GM18517 (cell line): ENCODE data around the gene RAD51.
A peak's percentile ranks its signal among the peaks of the same experiment; 100 is the strongest.

Source experiments
- ATAC-seq: cut with Tn5 transposase; IDR thresholded peaks from one replicate; pipeline ENCODE4 v1.9.1; 2021; ENCODE audit warnings: mild to moderate bottlenecking, moderate library complexity; ENCODE audit not compliant: unreplicated experiment

The RAD51 gene

GRCh38 chr15:40759961-40760360, 65.0 kb downstream of the RAD51 start:
- no peak for ATAC-seq

- no peak for ATAC-seq
Observed at GRCh38 chr15:40762919-40763800, 68.2 kb downstream of the RAD51 start.

GRCh38 chr15:40763801-40764628, 69.0 kb downstream of the RAD51 start, which contains the start of gene GCHFR:
GCHFR (plus strand) TSS chr15:40764068; CDS start chr15:40764181, 113 bp downstream.
- peak; percentile 41 for ATAC-seq

GRCh38 chr15:40764629-40765103, 69.7 kb downstream of the RAD51 start:
- no peak for ATAC-seq

DNA sequence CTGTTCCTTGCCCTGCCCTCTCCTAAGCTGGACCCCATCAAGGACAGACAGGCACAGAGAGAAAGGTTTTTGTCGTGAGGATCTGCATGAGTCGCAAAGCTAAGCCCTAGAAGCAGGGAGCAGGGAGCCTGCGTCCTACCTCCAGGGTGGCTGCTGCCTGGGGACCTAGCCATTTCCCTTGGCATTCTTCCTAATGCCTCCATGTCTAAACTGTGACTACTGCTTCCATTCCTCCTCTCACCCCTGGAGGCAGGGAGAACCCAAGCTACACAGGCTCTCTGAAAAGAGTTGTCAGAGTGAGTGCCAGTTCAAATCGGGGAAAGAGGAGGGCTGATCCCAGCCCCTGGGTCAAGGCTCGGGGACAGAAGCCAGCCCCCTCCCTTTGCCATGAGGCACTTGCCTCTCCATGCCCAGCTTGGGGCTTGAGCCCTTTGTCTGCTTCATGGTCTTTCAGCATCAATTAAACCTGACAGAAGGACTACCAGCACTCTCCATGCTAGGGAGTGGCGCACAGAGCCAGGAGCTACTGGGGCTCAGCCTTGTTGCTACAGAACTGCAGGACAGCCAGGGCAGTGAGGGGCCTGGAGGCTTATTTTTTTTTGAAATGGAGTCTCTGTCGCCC, 71.3 kb downstream of the RAD51 start:
- ATAC-seq = no peak

DNA sequence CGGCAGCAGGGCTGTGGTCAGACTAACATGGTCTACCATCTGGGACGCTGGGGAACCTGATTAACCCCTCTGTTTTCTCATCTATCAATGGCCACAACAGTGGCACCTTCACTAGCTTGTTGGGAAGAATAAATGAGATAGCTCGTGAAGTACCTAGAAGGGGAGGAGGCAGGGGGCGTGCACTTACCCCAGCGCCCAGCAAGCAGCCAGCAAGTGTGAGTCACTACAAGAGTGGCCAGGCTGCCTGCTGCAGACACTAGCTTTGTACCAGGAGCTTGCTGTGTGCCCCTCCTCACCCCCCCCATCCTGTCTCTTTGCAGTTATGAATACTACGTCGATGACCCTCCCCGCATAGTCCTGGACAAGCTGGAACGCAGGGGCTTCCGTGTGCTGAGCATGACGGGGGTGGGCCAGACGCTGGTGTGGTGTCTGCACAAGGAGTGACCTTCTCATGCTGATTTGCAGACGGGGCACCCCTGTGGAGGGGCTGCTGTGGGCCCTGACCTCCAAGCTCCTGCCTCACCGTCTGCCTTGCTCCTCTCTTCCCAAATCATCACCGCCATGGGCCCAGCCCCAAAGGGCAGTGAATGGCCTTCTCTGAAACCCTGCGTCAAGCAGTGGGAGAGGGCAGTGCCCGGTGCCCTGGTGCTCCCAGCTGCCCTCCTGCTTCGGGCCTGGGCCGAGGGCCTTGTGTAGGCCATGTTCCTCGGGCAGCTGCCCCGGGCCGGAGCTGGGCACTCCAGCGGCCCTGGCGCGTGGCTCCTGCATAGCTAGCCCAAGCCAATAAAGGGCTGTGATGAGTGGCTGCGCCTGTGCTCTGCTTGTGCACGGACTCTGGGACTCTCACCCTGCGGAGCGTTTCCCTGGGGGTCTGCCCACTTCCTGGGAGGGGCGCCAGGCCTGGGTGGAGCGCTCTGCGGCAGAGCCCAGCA, 72.2 kb downstream of the RAD51 start:
- ATAC-seq = no peak

GRCh38 chr15:40767838-40768500, 73.0 kb downstream of the RAD51 start:
- no peak for ATAC-seq

- no peak for ATAC-seq
Observed at GRCh38 chr15:40768521-40769273, 73.7 kb downstream of the RAD51 start.

DNA sequence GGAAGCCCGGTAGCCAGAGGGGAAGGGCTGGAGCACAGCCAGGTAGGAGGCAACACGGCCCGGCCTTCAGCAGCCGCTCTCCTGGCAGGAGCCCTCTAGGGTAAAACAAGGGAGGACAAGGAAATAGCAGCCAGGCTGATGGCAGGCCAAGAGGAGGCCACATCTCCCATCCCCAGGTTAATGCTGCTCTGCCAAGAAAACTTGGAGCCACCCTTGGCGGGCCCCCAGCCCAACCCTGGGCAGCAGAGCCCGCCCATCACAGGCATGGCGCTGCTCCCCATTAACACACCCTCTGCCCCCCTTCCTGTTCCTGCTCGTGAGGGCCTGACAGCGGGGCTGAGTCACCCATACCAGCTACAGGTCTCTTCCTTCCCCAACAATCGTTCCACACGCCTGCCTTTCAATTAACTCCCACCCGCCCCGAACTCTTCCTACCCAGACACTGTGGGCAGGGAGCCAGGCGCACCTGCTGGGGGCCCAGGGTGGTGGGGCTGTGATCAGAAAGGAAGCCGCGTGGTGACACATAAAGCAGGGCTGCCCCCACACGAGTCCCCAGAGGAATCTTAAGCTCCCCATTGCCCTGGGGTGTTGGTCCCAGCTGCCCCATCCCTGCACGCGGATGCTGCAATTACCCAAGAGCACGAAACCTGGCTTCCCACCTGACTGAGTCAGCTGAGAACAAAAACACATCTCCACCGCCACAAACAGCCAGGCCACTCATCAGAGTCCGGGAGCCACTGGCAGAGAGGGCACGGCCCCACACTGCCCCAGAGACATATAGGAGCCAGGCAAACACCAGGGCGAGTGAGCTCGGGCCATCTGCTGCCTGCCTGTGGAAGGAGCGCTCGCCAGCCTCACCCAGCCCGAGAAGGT, 74.5 kb downstream of the RAD51 start, which contains the start of gene C15orf62:
Gene C15orf62 (plus strand): TSS at position 707 of the 873 bp plus-strand sequence. CDS start 516 bp downstream, outside the sequence.
- ATAC-seq = peak; percentile 39

- no peak for ATAC-seq
Observed at GRCh38 chr15:40770147-40770721, 75.3 kb downstream of the RAD51 start.

- no peak for ATAC-seq
Observed at GRCh38 chr15:40771242-40771641, 76.3 kb downstream of the RAD51 start.

DNA sequence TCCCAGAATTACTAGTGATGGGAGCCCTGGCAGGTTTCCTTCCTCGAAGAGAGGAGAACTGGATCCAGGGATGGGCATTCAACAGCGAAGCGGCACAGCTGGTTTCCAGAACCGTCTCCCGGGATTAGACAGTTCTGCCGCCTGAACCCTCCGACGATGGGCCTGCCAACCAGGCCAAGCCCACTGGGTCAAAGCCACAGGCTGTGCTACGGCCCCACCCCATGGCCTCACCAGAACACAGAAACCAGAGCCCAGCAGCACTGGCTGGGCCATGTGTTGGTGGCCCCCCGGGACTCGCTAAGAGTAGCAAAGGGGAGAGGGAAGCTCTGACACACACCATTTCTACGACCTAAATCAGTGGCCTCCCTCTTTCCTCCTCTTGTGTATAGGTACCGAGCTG, 77.0 kb downstream of the RAD51 start:
- ATAC-seq = no peak

DNA sequence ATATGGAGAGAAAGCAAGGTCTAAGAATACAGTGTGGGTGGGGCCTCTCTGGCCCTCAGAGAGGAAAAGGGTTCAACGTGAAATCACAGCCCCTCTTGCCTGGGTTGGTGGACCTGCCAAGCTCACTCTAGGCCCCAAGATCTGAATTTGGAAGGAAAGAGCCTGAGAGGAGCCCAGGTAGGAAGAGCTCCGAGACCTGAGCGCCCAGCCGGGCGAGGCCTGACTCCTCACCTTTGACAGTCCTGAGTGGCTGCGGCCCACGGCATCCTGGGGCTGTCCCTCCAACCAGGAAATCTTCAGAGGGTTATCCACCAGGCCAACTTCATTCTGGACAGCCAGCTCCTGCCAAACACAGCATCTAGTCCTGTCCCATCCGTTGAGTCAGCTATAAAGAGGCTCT, 78.5 kb downstream of the RAD51 start:
- ATAC-seq = no peak

DNA sequence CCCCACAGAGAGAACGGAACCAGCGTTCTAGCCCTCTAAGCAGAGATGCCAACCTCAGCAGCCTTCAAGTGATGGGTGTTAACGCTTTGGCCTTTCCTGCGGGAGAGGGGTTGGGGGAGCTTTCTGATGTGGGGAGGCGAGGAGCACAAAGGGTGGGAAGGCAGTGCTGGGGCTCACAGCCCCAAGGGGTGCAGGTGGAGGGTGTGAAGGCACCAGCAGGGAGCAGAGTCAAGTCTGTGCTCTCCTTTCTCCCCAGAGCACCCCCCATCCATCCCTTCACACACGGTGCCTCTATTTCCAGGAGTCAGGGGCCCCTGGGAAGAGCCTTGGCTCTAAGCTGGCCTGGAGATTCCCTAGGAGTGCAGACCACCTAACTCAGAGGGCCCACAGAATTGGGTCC, 78.9 kb downstream of the RAD51 start:
- ATAC-seq = no peak

GRCh38 chr15:40775007-40775406, 80.0 kb downstream of the RAD51 start:
- ATAC-seq = no peak

- ATAC-seq = no peak
Observed at GRCh38 chr15:40775740-40776536, 81.0 kb downstream of the RAD51 start.
